ENCODE results near the gene ZFP2. TPM values are rescaled to one million over a fixed set of nuclear protein-coding genes. Genes with fewer than 3 reads are reported as not detected.

The ZFP2 gene
- total and polyA plus RNA-seq, 2 donors (not counting 3 experiments of a cell fraction or from before 2014, with no cell fraction given): 0.07 to 0.75 TPM

- no peak for TF ChIP-seq EZH2 (IDR thresholded peaks at IDR 0.05; ENCODE audit: borderline replicate concordance, low read depth, low read length, severe bottlenecking)
- TF ChIP-seq GATA2 (IDR thresholded peaks at IDR 0.05; ENCODE audit: insufficient read depth, insufficient read length, low read depth, low read length): no peak
- no peak for TF ChIP-seq CTCF (IDR thresholded peaks at IDR 0.05; ENCODE audit: extremely low read depth in 1 of 2, insufficient read depth in 1 of 2, low read depth in 1 of 2, low read length in 2 of 2)
- TF ChIP-seq POLR2A (IDR thresholded peaks at IDR 0.05; ENCODE audit: low read depth, low read length): no peak
- Histone ChIP-seq H2AFZ (ENCODE audit: low read depth, low read length) (no peak overlapping the region), H3K36me3 (ENCODE audit: control insufficient read depth in 2 of 2, extremely low read depth in 1 of 2, insufficient read depth in 2 of 2, low read length in 2 of 2) (no peaks in the 10 kb centered on the region), H3K9me1 (replicated peaks; ENCODE audit: control insufficient read depth, extremely low read depth, insufficient read depth, low read length) (no peaks in the 10 kb centered on the region), H3K4me2 (ENCODE audit: insufficient read depth, low read length) (no peak overlapping the region), H3K9ac (replicated peaks; ENCODE audit: extremely low read depth, insufficient read depth, low read length) (no peak overlapping the region), H3K27ac (ENCODE audit: insufficient read depth, low read depth, low read length) (no peak overlapping the region), H3K4me3 (replicated peaks in 1 of 3; ENCODE audit: insufficient read depth in 1 of 3, low read depth in 1 of 3, low read length in 3 of 3) (no peak overlapping the region), H3K79me2 (ENCODE audit: control insufficient read depth, insufficient read depth, low read length) (no peaks in the 10 kb centered on the region), H3K4me1 (ENCODE audit: control insufficient read depth, extremely low read depth, insufficient read depth, low read length) (no peaks in the 10 kb centered on the region), H3K27me3 (ENCODE audit: control insufficient read depth in 2 of 2, insufficient read depth in 2 of 2, low read length in 2 of 2) (no peaks in the 10 kb centered on the region), H4K20me1 (replicated peaks; ENCODE audit: control insufficient read depth, extremely low read depth, insufficient read depth, low read length) (no peaks in the 10 kb centered on the region), H3K9me3 (replicated peaks; ENCODE audit: control insufficient read depth, insufficient read depth, low read length) (peaks cover 3% of the 10 kb centered on the region)
- CTCF ChIA-PET: no interaction called here
- no TSS peak for BruUV-seq (replicated peaks)
- POLR2A ChIA-PET: no interaction called here
- no peak for DNase-seq (ENCODE audit: low read depth, low spot score)
- no peak for FAIRE-seq
- intact Hi-C loops (cut with micrococcal nuclease): no loop called here
- dilution Hi-C loops (cut with MboI; ENCODE audit: extremely low pct_ligation_motif_present, low sequenced_read_pairs): no loop called here
Observed at GRCh38 chr5:178941361-178941760, 45.6 kb downstream of the ZFP2 start.

- ChIA-PET CTCF (no interaction called here), POLR2A (interaction anchor here (0.7 kb wide), 1 partner anchor 348 kb away, joined by 10 read pairs; no protein-coding TSS in a partner anchor)
- H3K9ac ChIP-seq (replicated peaks; ENCODE audit: extremely low read depth, insufficient read depth, low read length): no peak overlapping the region
- H3K4me1 ChIP-seq (ENCODE audit: control insufficient read depth, extremely low read depth, insufficient read depth, low read length): no peaks in the 10 kb centered on the region
- H4K20me1 ChIP-seq (replicated peaks; ENCODE audit: control insufficient read depth, extremely low read depth, insufficient read depth, low read length): no peaks in the 10 kb centered on the region
- no peak overlapping the region for H2AFZ ChIP-seq (ENCODE audit: low read depth, low read length)
- no peaks in the 10 kb centered on the region for H3K79me2 ChIP-seq (ENCODE audit: control insufficient read depth, insufficient read depth, low read length)
- BruUV-seq (replicated peaks): no TSS peak
- TF ChIP-seq MAX (IDR thresholded peaks at IDR 0.05; ENCODE audit: insufficient read depth, insufficient read length) (no peak), FOS (IDR thresholded peaks at IDR 0.05; ENCODE audit: borderline replicate concordance, insufficient read depth, low read length) (no peak), MYC (IDR thresholded peaks at IDR 0.05; ENCODE audit: low read depth, low read length) (no peak), POLR2AphosphoS5 (IDR thresholded peaks at IDR 0.05; ENCODE audit: insufficient read depth, low read depth, low read length) (no peak), GATA2 (IDR thresholded peaks at IDR 0.05; ENCODE audit: insufficient read depth, insufficient read length, low read depth, low read length) (no peak), JUN (IDR thresholded peaks at IDR 0.05; ENCODE audit: borderline replicate concordance, insufficient read depth, insufficient read length, low read depth) (no peak), POLR2A (IDR thresholded peaks at IDR 0.05; ENCODE audit: low read depth, low read length) (no peak), EZH2 (IDR thresholded peaks at IDR 0.05; ENCODE audit: borderline replicate concordance, low read depth, low read length, severe bottlenecking) (no peak), CTCF (IDR thresholded peaks at IDR 0.05; ENCODE audit: extremely low read depth in 1 of 2, insufficient read depth in 1 of 2, low read depth in 1 of 2, low read length in 2 of 2) (no peak)
- H3K9me1 ChIP-seq (replicated peaks; ENCODE audit: control insufficient read depth, extremely low read depth, insufficient read depth, low read length): no peaks in the 10 kb centered on the region
- H3K4me2 ChIP-seq (ENCODE audit: insufficient read depth, low read length): no peak overlapping the region
- FAIRE-seq: no peak
- H3K27ac ChIP-seq (ENCODE audit: insufficient read depth, low read depth, low read length): no peak overlapping the region
- intact Hi-C loops (cut with micrococcal nuclease) (no loop called here), dilution Hi-C loops (cut with MboI; ENCODE audit: extremely low pct_ligation_motif_present, low sequenced_read_pairs) (no loop called here)
- H3K4me3 ChIP-seq (replicated peaks in 1 of 3; ENCODE audit: insufficient read depth in 1 of 3, low read depth in 1 of 3, low read length in 3 of 3): no peak overlapping the region
- peaks cover 2% of the 10 kb centered on the region for H3K9me3 ChIP-seq (replicated peaks; ENCODE audit: control insufficient read depth, insufficient read depth, low read length)
- no peaks in the 10 kb centered on the region for H3K27me3 ChIP-seq (ENCODE audit: control insufficient read depth in 2 of 2, insufficient read depth in 2 of 2, low read length in 2 of 2)
- no peaks in the 10 kb centered on the region for H3K36me3 ChIP-seq (ENCODE audit: control insufficient read depth in 2 of 2, extremely low read depth in 1 of 2, insufficient read depth in 2 of 2, low read length in 2 of 2)
- no peak for DNase-seq (ENCODE audit: low read depth, low spot score)
Observed at GRCh38 chr5:178965465-178966055, 69.8 kb downstream of the ZFP2 start.
